ENCODE data around the gene TMEM131. TPM values are rescaled to one million over a fixed set of nuclear protein-coding genes. Genes with fewer than 3 reads are reported as not detected.

The TMEM131 gene
- total and polyA plus RNA-seq, 2 experiments from 2014 or later, result 9.2 to 22.7 TPM

DNA sequence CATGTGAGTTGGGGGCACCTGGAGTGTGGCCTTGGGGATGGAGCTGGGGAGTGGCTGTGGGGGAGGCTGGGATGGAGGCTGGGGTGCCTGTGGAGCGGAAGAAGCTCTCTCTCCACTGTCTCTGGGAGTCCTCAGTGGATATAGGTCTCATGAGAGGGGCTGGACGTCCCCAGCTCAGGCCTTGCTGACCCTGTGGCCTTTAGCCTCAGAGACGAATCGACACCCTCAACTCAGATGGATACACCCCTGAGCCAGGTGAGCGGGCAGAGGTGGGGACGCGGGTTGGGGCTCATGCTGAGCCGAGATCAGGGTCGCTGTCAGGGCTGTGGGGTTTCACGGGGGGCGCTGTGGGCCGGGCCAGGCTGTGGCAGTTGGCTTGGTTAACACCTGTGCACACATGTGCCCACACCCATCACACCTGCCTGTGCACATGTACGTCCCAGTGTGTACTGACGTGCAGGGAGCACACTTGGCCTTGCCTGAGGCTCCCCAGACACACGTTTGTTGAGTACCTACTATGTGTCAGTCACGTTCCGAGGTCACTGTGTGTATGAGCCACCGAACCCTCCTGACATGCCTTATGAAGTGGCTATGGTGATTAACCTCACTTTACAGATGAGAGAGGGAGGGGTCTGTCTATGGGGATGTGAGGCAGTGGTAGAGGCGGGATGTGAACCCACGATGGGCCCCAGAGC, 262.3 kb downstream of the TMEM131 start:
- peaks cover 9% of the 10 kb centered on the region for H3K27me3 Mint-ChIP-seq (ENCODE audit: insufficient read depth, low read depth, poor library complexity)
- ATAC-seq (no peak), DNase-seq (ENCODE audit: low spot score) (no peak)
- no peak overlapping the region for H3K27ac Mint-ChIP-seq
- no peaks in the 10 kb centered on the region for H3F3A ChIP-seq (replicated peaks; ENCODE audit: low read depth)
- H3K27me3 ChIP-seq (ENCODE audit: insufficient read depth), result no peaks in the 10 kb centered on the region
- H3K4me1 Mint-ChIP-seq, result no peaks in the 10 kb centered on the region; the same call in 2 of the 3 replicates
- H3K4me2 ChIP-seq, result no peak overlapping the region
- H3K9me2 ChIP-seq (ENCODE audit: insufficient read depth), result no peaks in the 10 kb centered on the region
- no peak overlapping the region for H3K27ac ChIP-seq (ENCODE audit: low read depth)
- no peaks in the 10 kb centered on the region for H3K79me2 ChIP-seq (replicated peaks; ENCODE audit: insufficient read depth)
- no peak overlapping the region for H2AFZ ChIP-seq
- no peaks in the 10 kb centered on the region; the same call in 2 of the 3 replicates for H3K36me3 Mint-ChIP-seq (ENCODE audit: low read depth)
- H3K4me3 Mint-ChIP-seq, result no peak overlapping the region
- no peaks in the 10 kb centered on the region for H4K20me1 ChIP-seq (replicated peaks; ENCODE audit: insufficient read depth)
- H3K4me1 ChIP-seq (ENCODE audit: insufficient read depth), result no peaks in the 10 kb centered on the region
- no peaks in the 10 kb centered on the region for H3K36me3 ChIP-seq (ENCODE audit: insufficient read depth)
- TF ChIP-seq, protein P1, sequence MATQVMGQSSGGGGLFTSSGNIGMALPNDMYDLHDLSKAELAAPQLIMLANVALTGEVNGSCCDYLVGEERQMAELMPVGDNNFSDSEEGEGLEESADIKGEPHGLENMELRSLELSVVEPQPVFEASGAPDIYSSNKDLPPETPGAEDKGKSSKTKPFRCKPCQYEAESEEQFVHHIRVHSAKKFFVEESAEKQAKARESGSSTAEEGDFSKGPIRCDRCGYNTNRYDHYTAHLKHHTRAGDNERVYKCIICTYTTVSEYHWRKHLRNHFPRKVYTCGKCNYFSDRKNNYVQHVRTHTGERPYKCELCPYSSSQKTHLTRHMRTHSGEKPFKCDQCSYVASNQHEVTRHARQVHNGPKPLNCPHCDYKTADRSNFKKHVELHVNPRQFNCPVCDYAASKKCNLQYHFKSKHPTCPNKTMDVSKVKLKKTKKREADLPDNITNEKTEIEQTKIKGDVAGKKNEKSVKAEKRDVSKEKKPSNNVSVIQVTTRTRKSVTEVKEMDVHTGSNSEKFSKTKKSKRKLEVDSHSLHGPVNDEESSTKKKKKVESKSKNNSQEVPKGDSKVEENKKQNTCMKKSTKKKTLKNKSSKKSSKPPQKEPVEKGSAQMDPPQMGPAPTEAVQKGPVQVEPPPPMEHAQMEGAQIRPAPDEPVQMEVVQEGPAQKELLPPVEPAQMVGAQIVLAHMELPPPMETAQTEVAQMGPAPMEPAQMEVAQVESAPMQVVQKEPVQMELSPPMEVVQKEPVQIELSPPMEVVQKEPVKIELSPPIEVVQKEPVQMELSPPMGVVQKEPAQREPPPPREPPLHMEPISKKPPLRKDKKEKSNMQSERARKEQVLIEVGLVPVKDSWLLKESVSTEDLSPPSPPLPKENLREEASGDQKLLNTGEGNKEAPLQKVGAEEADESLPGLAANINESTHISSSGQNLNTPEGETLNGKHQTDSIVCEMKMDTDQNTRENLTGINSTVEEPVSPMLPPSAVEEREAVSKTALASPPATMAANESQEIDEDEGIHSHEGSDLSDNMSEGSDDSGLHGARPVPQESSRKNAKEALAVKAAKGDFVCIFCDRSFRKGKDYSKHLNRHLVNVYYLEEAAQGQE (IDR thresholded peaks at IDR 0.05; ENCODE audit: unreplicated experiment), result no peak
- TF ChIP-seq STAT1 (IDR thresholded peaks at IDR 0.05; ENCODE audit: unreplicated experiment) (no peak), EZH2phosphoT487 (IDR thresholded peaks at IDR 0.05; ENCODE audit: unreplicated experiment) (no peak), NANOG (IDR thresholded peaks at IDR 0.05; ENCODE audit: borderline replicate concordance) (no peak), CREB1 (CRISPR knock-in tag; IDR thresholded peaks at IDR 0.05; ENCODE audit: low read depth) (no peak), ZNF331 (CRISPR knock-in tag; IDR thresholded peaks at IDR 0.05; ENCODE audit: low read depth) (no peak), JUNB (IDR thresholded peaks at IDR 0.05; ENCODE audit: unreplicated experiment) (no peak), EZH2 (IDR thresholded peaks at IDR 0.05; ENCODE audit: low read depth, unreplicated experiment) (no peak), POLR2AphosphoS5 (IDR thresholded peaks at IDR 0.05; ENCODE audit: low read depth) (no peak), ZNF114 (CRISPR knock-in tag; IDR thresholded peaks at IDR 0.05) (no peak)
- TF ChIP-seq, protein P2, sequence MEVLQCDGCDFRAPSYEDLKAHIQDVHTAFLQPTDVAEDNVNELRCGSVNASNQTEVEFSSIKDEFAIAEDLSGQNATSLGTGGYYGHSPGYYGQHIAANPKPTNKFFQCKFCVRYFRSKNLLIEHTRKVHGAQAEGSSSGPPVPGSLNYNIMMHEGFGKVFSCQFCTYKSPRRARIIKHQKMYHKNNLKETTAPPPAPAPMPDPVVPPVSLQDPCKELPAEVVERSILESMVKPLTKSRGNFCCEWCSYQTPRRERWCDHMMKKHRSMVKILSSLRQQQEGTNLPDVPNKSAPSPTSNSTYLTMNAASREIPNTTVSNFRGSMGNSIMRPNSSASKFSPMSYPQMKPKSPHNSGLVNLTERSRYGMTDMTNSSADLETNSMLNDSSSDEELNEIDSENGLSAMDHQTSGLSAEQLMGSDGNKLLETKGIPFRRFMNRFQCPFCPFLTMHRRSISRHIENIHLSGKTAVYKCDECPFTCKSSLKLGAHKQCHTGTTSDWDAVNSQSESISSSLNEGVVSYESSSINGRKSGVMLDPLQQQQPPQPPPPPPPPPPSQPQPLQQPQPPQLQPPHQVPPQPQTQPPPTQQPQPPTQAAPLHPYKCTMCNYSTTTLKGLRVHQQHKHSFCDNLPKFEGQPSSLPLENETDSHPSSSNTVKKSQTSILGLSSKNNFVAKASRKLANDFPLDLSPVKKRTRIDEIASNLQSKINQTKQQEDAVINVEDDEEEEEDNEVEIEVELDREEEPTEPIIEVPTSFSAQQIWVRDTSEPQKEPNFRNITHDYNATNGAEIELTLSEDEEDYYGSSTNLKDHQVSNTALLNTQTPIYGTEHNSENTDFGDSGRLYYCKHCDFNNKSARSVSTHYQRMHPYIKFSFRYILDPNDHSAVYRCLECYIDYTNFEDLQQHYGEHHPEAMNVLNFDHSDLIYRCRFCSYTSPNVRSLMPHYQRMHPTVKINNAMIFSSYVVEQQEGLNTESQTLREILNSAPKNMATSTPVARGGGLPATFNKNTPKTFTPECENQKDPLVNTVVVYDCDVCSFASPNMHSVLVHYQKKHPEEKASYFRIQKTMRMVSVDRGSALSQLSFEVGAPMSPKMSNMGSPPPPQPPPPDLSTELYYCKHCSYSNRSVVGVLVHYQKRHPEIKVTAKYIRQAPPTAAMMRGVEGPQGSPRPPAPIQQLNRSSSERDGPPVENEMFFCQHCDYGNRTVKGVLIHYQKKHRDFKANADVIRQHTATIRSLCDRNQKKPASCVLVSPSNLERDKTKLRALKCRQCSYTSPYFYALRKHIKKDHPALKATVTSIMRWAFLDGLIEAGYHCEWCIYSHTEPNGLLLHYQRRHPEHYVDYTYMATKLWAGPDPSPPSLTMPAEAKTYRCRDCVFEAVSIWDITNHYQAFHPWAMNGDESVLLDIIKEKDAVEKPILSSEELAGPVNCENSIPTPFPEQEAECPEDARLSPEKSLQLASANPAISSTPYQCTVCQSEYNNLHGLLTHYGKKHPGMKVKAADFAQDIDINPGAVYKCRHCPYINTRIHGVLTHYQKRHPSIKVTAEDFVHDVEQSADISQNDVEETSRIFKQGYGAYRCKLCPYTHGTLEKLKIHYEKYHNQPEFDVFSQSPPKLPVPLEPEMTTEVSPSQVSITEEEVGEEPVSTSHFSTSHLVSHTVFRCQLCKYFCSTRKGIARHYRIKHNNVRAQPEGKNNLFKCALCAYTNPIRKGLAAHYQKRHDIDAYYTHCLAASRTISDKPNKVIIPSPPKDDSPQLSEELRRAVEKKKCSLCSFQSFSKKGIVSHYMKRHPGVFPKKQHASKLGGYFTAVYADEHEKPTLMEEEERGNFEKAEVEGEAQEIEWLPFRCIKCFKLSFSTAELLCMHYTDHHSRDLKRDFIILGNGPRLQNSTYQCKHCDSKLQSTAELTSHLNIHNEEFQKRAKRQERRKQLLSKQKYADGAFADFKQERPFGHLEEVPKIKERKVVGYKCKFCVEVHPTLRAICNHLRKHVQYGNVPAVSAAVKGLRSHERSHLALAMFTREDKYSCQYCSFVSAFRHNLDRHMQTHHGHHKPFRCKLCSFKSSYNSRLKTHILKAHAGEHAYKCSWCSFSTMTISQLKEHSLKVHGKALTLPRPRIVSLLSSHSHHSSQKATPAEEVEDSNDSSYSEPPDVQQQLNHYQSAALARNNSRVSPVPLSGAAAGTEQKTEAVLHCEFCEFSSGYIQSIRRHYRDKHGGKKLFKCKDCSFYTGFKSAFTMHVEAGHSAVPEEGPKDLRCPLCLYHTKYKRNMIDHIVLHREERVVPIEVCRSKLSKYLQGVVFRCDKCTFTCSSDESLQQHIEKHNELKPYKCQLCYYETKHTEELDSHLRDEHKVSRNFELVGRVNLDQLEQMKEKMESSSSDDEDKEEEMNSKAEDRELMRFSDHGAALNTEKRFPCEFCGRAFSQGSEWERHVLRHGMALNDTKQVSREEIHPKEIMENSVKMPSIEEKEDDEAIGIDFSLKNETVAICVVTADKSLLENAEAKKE (CRISPR knock-in tag; IDR thresholded peaks at IDR 0.05), result no peak
- TF ChIP-seq, protein P3, sequence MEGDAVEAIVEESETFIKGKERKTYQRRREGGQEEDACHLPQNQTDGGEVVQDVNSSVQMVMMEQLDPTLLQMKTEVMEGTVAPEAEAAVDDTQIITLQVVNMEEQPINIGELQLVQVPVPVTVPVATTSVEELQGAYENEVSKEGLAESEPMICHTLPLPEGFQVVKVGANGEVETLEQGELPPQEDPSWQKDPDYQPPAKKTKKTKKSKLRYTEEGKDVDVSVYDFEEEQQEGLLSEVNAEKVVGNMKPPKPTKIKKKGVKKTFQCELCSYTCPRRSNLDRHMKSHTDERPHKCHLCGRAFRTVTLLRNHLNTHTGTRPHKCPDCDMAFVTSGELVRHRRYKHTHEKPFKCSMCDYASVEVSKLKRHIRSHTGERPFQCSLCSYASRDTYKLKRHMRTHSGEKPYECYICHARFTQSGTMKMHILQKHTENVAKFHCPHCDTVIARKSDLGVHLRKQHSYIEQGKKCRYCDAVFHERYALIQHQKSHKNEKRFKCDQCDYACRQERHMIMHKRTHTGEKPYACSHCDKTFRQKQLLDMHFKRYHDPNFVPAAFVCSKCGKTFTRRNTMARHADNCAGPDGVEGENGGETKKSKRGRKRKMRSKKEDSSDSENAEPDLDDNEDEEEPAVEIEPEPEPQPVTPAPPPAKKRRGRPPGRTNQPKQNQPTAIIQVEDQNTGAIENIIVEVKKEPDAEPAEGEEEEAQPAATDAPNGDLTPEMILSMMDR (conservative IDR thresholded peaks at IDR 0.05; ENCODE audit: low read depth in 2 of 2), result no peak
- TF ChIP-seq, protein P4, sequence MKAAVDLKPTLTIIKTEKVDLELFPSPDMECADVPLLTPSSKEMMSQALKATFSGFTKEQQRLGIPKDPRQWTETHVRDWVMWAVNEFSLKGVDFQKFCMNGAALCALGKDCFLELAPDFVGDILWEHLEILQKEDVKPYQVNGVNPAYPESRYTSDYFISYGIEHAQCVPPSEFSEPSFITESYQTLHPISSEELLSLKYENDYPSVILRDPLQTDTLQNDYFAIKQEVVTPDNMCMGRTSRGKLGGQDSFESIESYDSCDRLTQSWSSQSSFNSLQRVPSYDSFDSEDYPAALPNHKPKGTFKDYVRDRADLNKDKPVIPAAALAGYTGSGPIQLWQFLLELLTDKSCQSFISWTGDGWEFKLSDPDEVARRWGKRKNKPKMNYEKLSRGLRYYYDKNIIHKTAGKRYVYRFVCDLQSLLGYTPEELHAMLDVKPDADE (IDR thresholded peaks at IDR 0.05), result no peak
- no peak overlapping the region for H3K4me3 ChIP-seq
- H3K9me3 Mint-ChIP-seq, result peaks cover 5% of the 10 kb centered on the region; the same call in 1 of the 3 replicates
